Stimulated activated CD8-positive, alpha-beta memory T cell treated with anti-CD3 and anti-CD28 coated beads, Interleukin-4, amount 100 ng/mL, for 4 hours (primary cell): ENCODE data around the gene LBHD2.
"Not testable (repeated sequence)": the region's sequence is repeated elsewhere in the genome, so short reads cannot be mapped to it uniquely, and the experiment has no call there.

Experiments used
- DNase-seq, 2 donors: peaks; one replicate each; pipeline ENCODE4 v3.0.0-alpha.2; 2020; ENCODE audit warnings: low read depth in 2 of 2, low spot score in 1 of 2

Gene LBHD2

GRCh38 chr14:103084021-103084919 lies at the start of gene LBHD2:
TSS of gene LBHD2 (plus strand) at chr14:103084210. CDS start at chr14:103086013, 1,803 bp downstream.
- DNase-seq: no peak

- DNase-seq: no peak
These were observed 42.5 kb upstream of the LBHD2 start for GRCh38 chr14:103041464-103041863.

GRCh38 chr14:103043257-103044015 lies 40.6 kb upstream of the LBHD2 start:
- DNase-seq: no peak

GRCh38 chr14:103045371-103045869 lies 38.6 kb upstream of the LBHD2 start:
- no peak for DNase-seq

GRCh38 chr14:103047453-103047852 lies 36.6 kb upstream of the LBHD2 start:
- not testable (repeated sequence) for DNase-seq

GRCh38 chr14:103050935-103051334 lies 33.1 kb upstream of the LBHD2 start:
- no peak for DNase-seq

GRCh38 chr14:103052407-103052806 lies 31.6 kb upstream of the LBHD2 start:
- no peak for DNase-seq

- DNase-seq: no peak
These were observed 28.3 kb upstream of the LBHD2 start for GRCh38 chr14:103055695-103056094.

- DNase-seq: no peak
These were observed 27.5 kb upstream of the LBHD2 start for GRCh38 chr14:103056322-103057027.

GRCh38 chr14:103057028-103057371 lies 27.0 kb upstream of the LBHD2 start:
- no peak for DNase-seq

GRCh38 chr14:103057372-103058163 lies 26.4 kb upstream of the LBHD2 start, which contains the start of gene CDC42BPB:
TSS of gene CDC42BPB (minus strand) at chr14:103057549. CDS start at chr14:103057173, 376 bp downstream.
- no peak for DNase-seq

- no peak for DNase-seq
These were observed 25.6 kb upstream of the LBHD2 start for GRCh38 chr14:103058164-103059055.

GRCh38 chr14:103059556-103059955 lies 24.5 kb upstream of the LBHD2 start:
- no peak for DNase-seq

- no peak for DNase-seq
These were observed 22.5 kb upstream of the LBHD2 start for GRCh38 chr14:103061482-103061976.

- no peak for DNase-seq
These were observed 19.6 kb upstream of the LBHD2 start for GRCh38 chr14:103064436-103064835.

GRCh38 chr14:103064978-103065377 lies 19.0 kb upstream of the LBHD2 start:
- no peak for DNase-seq

- DNase-seq: no peak
These were observed 18.1 kb upstream of the LBHD2 start for GRCh38 chr14:103065861-103066260.

- no peak for DNase-seq
These were observed 17.6 kb upstream of the LBHD2 start for GRCh38 chr14:103066399-103066798.

GRCh38 chr14:103067231-103067954 lies 16.6 kb upstream of the LBHD2 start:
- no peak for DNase-seq
